ENCODE results near the gene NLGN4X.

DNA sequence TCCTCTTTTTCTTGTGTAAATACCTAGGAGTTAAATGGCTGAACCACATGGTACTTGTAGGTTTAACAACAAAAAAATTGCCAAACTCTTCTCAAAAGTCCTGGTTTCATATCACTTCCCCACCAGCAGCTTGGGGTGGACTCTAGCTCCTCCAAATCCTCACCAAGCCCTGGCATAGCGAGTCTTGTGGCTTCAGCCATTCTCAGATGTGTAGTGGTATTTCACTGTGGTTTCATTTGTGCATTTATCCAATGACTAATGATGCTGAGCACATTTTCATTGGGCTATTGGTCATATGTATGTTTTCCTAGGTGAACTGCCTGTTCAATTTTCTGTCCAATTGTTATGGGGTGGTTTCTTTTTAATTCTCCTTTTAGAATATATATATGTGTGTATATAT lies 249.3 kb downstream of the NLGN4X start:
- TF ChIP-seq, protein P1, sequence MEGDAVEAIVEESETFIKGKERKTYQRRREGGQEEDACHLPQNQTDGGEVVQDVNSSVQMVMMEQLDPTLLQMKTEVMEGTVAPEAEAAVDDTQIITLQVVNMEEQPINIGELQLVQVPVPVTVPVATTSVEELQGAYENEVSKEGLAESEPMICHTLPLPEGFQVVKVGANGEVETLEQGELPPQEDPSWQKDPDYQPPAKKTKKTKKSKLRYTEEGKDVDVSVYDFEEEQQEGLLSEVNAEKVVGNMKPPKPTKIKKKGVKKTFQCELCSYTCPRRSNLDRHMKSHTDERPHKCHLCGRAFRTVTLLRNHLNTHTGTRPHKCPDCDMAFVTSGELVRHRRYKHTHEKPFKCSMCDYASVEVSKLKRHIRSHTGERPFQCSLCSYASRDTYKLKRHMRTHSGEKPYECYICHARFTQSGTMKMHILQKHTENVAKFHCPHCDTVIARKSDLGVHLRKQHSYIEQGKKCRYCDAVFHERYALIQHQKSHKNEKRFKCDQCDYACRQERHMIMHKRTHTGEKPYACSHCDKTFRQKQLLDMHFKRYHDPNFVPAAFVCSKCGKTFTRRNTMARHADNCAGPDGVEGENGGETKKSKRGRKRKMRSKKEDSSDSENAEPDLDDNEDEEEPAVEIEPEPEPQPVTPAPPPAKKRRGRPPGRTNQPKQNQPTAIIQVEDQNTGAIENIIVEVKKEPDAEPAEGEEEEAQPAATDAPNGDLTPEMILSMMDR (IDR thresholded peaks at IDR 0.05): no peak
- no peak for TF ChIP-seq POLR2A (IDR thresholded peaks at IDR 0.05)
- no peak for TF ChIP-seq EP300 (IDR thresholded peaks at IDR 0.05)
